ENCODE data around the gene ZNF672.
"Not testable (repeated sequence)": the region's sequence is repeated elsewhere in the genome, so short reads cannot be mapped to it uniquely, and the experiment has no call there.

ZNF672 gene

DNA sequence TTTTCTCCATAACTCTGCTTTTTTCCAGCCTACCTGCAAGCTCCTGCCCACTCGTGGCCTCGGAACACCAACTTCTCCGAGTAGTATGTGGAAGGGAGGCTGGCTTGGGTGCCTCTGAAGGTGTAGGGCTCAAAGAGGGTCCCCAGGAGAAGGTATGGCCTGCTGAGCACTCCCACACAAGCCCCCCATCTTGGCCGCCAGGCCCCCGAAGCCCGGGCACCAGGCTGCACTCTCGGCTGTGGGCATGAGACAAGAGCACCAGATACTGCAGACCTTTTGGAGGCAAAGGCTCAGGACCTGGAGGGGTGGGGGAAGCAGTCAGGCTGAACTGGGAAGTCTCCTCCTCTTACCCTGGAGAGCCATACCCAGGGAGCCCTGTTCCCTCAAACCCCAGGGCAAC lies 19.2 kb downstream of the ZNF672 start:
- no peak for DNase-seq

DNA sequence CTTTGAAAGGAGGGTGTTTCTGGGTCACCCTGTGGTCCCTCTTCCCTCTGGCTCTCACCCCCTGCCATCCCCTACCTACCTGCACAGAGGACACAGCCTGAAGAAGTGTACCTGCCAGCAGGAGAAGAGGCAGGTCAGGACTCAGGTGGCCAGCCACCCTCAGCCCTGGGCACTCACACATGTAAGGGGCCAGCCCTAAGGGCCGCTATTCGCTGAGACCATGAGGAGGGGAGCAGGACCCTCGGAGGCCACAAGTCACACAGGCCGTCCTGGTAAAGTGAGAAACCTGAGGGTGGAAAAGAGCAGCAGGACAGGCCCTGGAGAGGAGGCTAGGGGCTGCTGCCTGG lies 19.7 kb downstream of the ZNF672 start:
- no peak for DNase-seq

DNA sequence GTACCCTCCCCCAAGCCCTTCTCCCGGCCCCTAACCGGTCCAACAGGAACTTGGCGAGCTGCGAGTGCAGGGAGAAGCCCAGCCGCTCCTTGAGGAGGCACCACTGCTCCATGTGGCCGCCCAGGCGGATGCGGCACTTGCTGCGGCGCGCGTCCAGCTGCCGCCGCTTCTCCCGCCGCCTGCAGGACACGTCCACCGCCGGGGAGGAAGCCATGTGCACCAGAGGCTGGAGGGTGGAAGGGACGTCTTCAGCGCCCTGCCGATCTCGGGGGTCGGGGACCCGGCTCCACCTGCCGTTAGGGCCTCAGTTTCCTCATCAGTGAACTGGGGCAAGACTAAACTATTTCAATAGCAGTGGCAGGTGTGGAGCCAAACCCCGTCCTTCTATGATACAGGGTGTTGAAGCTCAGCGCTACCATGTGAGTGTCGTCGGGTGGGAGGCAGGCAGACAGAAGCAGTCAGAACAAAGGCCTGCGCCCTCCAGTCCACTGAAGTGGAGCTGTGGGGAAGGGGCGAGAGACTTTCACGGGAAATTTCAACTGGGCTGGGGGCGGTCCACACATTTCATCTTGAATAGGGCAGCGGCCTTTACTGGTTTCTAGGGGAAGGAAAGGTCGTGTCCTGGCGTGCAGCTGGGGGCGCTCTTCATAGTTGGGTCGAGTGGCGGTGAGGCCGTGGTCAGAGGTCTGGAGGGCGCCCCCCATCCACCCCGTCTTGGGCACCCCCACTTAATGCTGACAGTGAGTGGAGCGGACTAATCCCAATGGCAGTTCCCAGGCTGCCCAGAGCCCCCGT lies 20.3 kb downstream of the ZNF672 start:
- no peak for DNase-seq

GRCh38 chr1:248858891-248859889 lies 21.2 kb downstream of the ZNF672 start, which contains the start of gene ZNF692:
ZNF692 (minus strand) TSS chr1:248859085; CDS start chr1:248858309, 776 bp downstream.
- DNase-seq, result peak; percentile 93

DNA sequence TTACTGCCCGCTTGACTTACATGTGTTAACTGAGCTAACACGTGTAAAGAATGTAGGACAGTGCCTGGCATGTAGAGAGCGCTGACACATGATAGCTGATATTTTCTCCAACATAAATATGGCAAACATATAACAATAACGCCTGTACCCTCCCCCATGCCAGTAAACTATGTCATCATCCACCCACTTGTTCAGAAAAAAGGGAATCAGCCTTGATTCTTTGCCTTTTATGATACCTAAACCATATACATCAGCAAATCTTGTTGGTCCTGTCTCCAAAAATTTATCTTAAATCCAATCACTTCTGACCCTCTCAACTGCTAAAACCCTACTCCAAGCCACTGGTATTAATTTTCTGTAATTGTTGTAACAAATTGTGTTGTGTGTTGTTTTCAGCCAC lies 22.0 kb downstream of the ZNF672 start:
- no peak for DNase-seq

DNA sequence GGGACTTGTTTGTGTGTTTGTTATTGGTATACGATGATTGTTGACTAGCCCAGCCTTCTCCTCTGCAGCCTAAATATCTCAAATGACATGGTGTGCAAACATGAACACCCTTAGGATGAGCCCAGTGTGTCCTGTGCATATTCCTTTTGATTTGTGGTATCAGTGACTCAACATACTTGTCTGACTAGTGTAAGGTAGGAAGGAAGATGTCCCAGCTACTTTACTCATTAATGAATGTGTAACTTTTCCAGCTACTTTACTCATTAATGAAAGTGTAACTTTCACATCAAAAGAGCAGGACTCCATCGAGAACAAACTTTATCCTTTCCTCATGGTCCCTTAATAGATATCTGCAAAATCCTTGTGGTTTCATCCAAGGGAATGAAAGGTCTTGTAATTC lies 23.6 kb downstream of the ZNF672 start:
- no peak for DNase-seq

- DNase-seq, result no peak
Measured at GRCh38 chr1:248862695-248862997, 24.6 kb downstream of the ZNF672 start.

DNA sequence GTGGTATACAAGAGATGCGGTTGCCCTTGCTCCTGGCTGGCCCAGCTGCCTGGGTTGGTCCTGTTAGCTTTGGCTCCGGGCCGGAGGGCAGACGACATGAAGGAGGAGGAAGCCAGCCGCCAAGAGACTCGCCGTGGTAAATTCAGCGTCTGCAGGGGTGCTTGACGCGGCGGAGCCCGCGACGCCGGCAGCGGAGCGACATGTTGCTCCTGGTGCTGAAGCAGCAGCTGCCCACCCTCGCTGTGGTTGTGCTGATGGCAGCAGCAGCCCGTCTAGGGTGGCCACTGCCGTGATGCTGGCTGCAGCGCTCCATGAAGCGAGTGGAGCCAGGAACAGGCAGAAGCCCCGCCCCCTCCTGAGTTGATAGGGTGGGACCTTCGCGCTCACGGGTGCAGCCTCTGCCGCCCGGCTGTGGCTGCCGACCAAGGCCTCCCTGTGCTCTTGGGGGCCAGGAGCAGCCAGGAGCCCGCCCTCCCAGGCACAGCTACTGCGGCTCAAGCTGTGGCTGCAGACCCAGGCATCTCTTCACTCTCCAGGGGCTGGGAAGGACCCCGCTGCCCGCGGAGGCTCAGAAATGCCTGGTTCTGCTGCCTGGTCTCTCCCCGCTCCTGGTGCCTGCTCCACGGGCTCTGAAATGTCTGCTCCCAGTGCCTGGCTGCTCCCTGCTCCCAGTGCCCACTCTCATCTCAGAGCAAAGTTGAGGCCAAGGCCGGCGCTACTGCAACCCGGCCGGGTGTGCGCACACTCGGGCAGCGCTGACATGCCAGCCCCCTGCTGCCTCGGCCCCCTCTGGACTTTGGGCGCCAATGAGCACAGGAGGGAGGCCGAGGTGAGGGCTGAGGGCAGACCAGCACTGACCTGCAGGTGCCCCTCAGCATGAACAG lies 25.2 kb downstream of the ZNF672 start:
- DNase-seq, result peak; percentile 74

GRCh38 chr1:248871837-248872401 lies 33.9 kb downstream of the ZNF672 start:
- no peak for DNase-seq

- DNase-seq, result no peak
Measured at GRCh38 chr1:248872752-248873408, 34.9 kb downstream of the ZNF672 start.

GRCh38 chr1:248873409-248873992 lies 35.5 kb downstream of the ZNF672 start:
- peak; percentile 92 for DNase-seq

GRCh38 chr1:248873993-248874533 lies 36.0 kb downstream of the ZNF672 start:
- DNase-seq, result peak; percentile 86

GRCh38 chr1:248881261-248881660 lies 43.2 kb downstream of the ZNF672 start:
- no peak for DNase-seq

DNA sequence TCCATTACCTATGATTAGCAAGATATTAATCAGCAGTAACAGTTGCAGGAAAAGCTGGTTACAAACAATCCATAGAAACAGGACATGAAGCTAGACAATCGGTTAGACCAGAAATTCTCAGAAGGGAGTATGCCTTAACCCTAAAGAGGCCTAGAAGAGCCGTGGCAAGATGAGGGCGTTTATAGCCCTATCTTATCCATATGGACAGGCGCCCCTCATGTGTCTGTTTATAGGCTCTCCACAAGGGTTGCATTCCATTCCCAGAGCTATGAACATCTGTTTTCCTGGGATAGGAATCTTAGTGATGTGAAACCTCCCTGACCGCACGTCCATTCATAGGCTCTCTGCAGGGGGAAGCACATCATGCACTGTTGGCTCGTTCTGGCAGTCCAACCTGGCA lies 44.4 kb downstream of the ZNF672 start:
- DNase-seq, result not testable (repeated sequence)

GRCh38 chr1:248884632-248885295 lies 46.7 kb downstream of the ZNF672 start:
- no peak for DNase-seq

DNA sequence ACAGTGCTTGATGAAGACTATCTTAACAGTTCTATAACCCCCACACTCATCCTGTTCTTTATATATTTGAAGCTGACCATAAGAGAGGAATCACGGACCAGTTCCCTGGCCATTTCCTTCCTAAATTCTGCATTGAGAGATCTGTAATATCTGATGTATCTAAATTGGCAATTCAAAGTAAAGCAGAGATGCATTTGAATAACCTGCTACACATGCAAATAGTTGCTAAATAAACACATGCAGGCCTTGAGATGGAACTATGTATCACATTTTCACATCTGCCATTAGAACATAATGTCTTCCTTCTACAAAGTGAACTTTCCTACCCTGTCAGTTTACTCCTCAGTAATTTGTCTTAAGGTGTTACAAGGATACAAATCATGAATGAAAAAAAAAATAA lies 47.6 kb downstream of the ZNF672 start:
- no peak for DNase-seq

DNA sequence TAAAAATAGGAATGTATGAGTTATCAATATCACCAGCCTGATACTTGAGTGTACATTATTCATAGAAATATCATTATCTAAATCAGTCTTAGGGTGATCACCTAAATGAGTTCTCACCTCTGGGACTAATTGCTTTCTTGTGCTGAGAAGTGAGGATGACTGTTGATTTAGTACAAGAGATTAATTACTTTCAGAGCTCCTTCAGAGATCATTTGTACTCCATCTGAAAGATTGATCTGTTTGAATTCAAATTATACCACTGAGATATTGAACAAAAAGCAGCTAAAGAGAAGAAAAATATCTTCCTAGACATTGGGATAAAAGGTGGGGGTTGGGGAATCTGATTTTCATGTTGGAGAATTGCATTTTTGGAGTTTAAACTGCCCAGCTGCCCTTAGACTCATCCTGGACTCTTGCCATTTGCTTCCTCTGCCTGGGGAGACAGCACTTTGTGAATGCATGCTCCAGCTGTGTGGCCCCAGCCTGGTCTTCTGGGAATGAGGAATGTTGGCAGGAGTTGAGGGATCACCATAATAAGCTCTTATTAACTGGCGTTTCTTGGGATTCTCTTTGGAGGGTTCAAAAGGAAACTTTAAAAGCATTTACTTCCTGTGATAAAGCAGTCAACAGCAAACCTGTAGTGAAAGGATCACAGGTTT lies 48.3 kb downstream of the ZNF672 start:
- no peak for DNase-seq

DNA sequence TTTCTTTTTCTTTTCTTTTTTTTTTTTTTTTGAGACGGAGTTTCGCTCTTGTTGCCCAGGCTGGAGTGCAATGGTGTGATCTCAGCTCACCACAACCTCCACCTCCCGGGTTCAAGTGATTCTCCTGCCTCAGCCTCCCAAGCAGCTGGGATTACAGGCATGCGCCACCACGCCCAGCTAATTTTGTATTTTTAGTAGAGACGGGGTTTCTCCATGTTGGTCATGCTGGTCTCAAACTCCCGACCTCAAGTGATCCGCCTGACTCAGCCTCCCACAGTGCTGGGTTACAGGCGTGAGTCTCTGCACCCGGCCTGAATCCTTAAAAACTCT lies 51.9 kb downstream of the ZNF672 start:
- DNase-seq, result not testable (repeated sequence)

DNA sequence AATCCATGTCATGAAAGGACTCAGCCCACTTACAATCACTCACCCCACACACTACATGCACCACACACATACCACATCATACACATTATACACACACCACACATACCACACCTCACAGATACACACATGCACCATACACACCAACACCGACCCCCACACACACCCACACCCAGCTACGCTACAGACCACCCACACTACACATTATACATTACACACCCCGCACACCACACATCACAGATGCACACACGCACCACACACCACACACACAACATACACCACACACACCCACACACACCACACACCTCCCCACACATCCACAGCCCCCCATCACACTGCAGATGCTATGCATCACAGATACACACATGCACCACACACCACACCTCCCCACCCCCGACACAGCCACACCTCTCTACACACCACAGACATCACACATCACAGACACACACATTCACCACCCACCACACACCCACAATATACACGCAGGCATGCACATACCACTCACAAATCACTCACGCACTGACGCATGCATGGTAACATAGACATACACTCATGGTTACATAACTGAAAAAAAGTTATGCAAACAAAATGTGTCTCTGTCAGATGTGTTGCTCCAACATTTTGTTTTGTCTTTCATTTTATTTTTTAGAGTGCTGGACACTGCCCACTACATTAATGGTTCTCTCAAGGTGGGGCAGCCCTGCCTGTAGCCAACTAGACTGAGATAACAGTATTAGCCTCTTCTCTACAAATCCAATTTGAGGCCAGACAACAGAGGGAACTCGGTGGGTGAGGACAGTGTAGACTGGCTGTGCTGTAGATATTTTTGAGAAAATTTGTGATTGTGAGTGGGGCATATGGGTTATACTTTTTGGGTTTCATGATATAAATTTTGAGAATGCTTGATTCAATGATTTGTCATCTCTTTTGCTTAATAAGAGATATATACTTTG lies 52.8 kb downstream of the ZNF672 start:
- DNase-seq, result no peak
